Tibial nerve (tissue), 4 donors: ENCODE data around the gene EPSTI1. TPM values are rescaled to one million over a fixed set of nuclear protein-coding genes. Genes with fewer than 3 reads are reported as not detected.
A peak's percentile ranks its signal among the peaks of the same experiment; 100 is the strongest.
"Not testable (repeated sequence)": the region's sequence is repeated elsewhere in the genome, so short reads cannot be mapped to it uniquely, and the experiment has no call there.

Experiments used
- DNase-seq, 2 donors: peaks; one replicate each; pipeline ENCODE4 v3.0.0-alpha.2; 2019; ENCODE audit warnings: low spot score in 2 of 2
- H3K27ac ChIP-seq, 4 donors: fragments of 200-600 bp; sonication (generic) in 3 of 4; one replicate each; pipeline ENCODE4 v1.5.1; 2017 to 2019; ENCODE audit warnings: mild to moderate bottlenecking in 1 of 4
- H3K27me3 ChIP-seq, 2 donors: fragments of 200-600 bp; sonication (generic) in 1 of 2; one replicate each; pipeline versions ENCODE4 v1.5.1 to v1.6.0; 2017 to 2019
- H3K36me3 ChIP-seq, 3 donors: fragments of 200-600 bp; sonication (generic); one replicate each; pipeline ENCODE4 v1.5.1; 2018 to 2019
- H3K4me1 ChIP-seq, 4 donors: fragments of 200-600 bp; sonication (generic) in 3 of 4; one replicate each; pipeline ENCODE4 v1.5.1; 2017 to 2019
- H3K4me3 ChIP-seq, 4 donors: fragments of 200-600 bp; sonication (generic) in 3 of 4; one replicate each; pipeline ENCODE4 v1.5.1; 2017 to 2019; ENCODE audit warnings: mild to moderate bottlenecking in 1 of 4, moderate library complexity in 1 of 4
- H3K9me3 ChIP-seq, 4 donors: fragments of 200-600 bp; sonication (generic) in 3 of 4; one replicate each; pipeline ENCODE4 v1.5.1; 2017 to 2019
- EP300 ChIP-seq, 2 donors: sonication (generic); formaldehyde crosslinking; IDR thresholded peaks; one replicate each; pipeline ENCODE4 v1.6.1; 2017; ENCODE audit warnings: antibody characterized with exemption in 2 of 2, mild to moderate bottlenecking in 1 of 2
- POLR2A ChIP-seq, 2 donors: fragments of 450-650 bp; IDR thresholded peaks; one replicate each; pipeline ENCODE4 v1.6.1; 2017; ENCODE audit warnings: antibody characterized with exemption in 2 of 2, mild to moderate bottlenecking in 2 of 2, moderate library complexity in 2 of 2
- WGBS, 2 donors: methylation state at CpG; one replicate each; pipeline ENCODE4 v1.1.5; 2018; 5-methylcytosine and 5-hydroxymethylcytosine counted together
- total RNA-seq, 4 donors: library from RNA; depleted of rRNA; stranded (reverse); fragments of >200 nt; gene quantifications; one replicate each; pipeline ENCODE4 v1.1.0, GENCODE V29; 2016
- TF ChIP-seq, protein P1 (sequence below), 5 experiments: fragments of 200-600 bp in 3 of 5; fragments of 450-650 bp in 2 of 5; sonication (generic) in 3 of 5; IDR thresholded peaks; one replicate each; pipeline ENCODE4 v1.5.1; 2016 to 2019; ENCODE audit warnings: antibody characterized with exemption in 5 of 5, mild to moderate bottlenecking in 3 of 5, moderate library complexity in 2 of 5

Gene EPSTI1
- 10 to 100 TPM in 1 of 4 donors, 1 to 10 TPM in 3; 1.4 to 16.8 (median 3.3) TPM for total RNA-seq

DNA sequence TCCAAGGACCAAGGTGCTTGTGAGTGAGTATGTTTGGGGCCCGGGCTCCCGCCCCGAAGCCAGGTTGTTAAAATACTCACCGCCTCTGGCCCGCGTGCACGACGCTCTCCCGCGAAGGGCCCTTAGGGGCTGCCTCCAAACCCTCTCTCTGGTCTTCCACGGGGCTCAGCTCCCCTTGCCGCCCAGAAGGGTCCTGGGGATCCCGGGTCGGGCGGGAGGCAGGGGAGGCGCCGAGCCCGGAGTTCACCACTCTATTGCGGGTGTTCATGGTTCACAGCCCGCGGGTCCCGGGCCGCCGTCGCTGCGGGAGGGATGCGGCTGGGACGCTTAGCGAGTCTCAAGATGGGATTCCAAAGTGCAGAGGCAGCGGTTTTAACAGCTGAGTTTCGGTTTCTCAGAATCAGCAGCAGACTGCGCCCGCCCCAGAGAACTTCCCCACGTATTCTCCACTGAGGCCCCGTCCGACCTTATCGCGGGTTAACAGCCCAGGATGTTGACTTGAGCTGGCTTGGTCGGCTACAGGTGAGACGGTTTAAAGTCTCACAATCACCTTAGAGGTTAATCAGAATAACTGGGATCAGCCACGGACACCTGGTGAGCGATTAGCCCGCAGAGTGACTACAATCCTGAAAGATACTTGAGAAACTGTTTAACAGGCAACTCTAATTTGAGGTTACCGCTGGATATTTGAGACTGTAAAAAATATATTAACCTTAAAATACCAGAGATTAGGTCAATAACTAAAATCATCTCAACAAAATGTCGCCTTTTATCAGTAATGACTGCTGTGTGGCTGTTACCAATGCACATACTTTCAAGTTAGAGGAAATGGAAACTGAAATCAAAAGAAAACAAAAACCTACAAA lies at the start of gene EPSTI1:
EPSTI1 (minus strand) TSS at position 344 of the 866 bp plus-strand sequence; CDS start at position 268, 76 bp downstream.
- TF ChIP-seq, protein P1, sequence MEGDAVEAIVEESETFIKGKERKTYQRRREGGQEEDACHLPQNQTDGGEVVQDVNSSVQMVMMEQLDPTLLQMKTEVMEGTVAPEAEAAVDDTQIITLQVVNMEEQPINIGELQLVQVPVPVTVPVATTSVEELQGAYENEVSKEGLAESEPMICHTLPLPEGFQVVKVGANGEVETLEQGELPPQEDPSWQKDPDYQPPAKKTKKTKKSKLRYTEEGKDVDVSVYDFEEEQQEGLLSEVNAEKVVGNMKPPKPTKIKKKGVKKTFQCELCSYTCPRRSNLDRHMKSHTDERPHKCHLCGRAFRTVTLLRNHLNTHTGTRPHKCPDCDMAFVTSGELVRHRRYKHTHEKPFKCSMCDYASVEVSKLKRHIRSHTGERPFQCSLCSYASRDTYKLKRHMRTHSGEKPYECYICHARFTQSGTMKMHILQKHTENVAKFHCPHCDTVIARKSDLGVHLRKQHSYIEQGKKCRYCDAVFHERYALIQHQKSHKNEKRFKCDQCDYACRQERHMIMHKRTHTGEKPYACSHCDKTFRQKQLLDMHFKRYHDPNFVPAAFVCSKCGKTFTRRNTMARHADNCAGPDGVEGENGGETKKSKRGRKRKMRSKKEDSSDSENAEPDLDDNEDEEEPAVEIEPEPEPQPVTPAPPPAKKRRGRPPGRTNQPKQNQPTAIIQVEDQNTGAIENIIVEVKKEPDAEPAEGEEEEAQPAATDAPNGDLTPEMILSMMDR (IDR thresholded peaks at IDR 0.05): no peak
- peak; percentile 12 to 40 for TF ChIP-seq POLR2A (IDR thresholded peaks at IDR 0.05)
- peak in 1 of 2 donors; percentile 45 for TF ChIP-seq EP300 (IDR thresholded peaks at IDR 0.05)
- 7 to 8% methylated on average over 28 to 35 of the region's 45 CpGs for WGBS, 2 donors
- Histone ChIP-seq H3K27me3 (no peaks in the 10 kb centered on the region), H3K9me3 (no peaks in the 10 kb centered on the region), H3K4me1 (peaks cover 0 to 24% (median 18%) of the 10 kb centered on the region in 4 donors), H3K4me3 (peak within 1 kb of the TSS; percentile 41 to 64 (median 60)), H3K27ac (peak within 1 kb of the TSS; percentile 11 to 87 (median 68)), H3K36me3 (no peaks in the 10 kb centered on the region)
- DNase-seq: peak; percentile 27 to 61

DNA sequence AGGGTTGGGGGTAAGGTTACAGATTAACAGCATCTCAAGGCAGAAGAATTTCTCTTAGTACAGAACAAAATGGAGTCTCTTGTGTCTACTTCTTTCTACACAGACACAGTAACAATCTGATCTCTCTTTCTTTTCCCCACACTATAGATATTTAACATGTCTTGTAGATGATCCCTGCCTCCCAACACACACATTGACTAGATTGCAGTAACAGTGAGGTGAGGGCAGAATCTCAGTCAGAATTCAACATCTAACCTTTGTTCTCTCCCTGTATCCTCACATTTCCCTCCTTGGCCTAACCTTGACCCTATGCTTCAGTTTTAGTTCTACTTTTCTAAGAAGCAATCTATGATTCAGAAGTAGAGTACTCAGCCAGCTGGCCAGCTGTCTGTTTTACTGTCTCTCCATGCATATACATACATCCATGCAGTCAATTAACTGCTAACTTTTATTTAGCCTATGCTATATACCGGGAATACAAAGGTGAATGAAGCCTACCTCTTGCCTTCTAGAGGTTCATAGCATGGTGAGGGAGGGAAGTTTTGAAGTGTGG lies 49.4 kb upstream of the EPSTI1 start:
- WGBS, 2 donors: 73 to 82% methylated on average over 1 of the region's 1 CpG
- TF ChIP-seq EP300 (IDR thresholded peaks at IDR 0.05) (no peak), POLR2A (IDR thresholded peaks at IDR 0.05) (no peak)
- TF ChIP-seq, protein P1 (IDR thresholded peaks at IDR 0.05): no peak
- no peaks in the 10 kb centered on the region for H3K9me3 ChIP-seq

GRCh38 chr13:43040581-43041368 lies 48.7 kb upstream of the EPSTI1 start:
- H3K4me3 ChIP-seq, H3K9me3 ChIP-seq, H3K27ac ChIP-seq, H3K27me3 ChIP-seq, H3K36me3 ChIP-seq, DNase-seq: not testable (repeated sequence)
- peaks cover 0 to 25% (median 4%) of the 10 kb centered on the region in 4 donors for H3K4me1 ChIP-seq
- WGBS, 2 donors: 89 to 94% methylated on average over 13 of the region's 13 CpGs

More for the DNA sequence above, 49.4 kb upstream of the EPSTI1 start:
- Histone ChIP-seq H3K27ac (no peak overlapping the region), H3K4me1 (peaks cover 0 to 27% (median 6%) of the 10 kb centered on the region in 4 donors), H3K4me3 (no peak overlapping the region), H3K36me3 (peaks cover 0 to 2% (median 0%) of the 10 kb centered on the region in 3 donors), H3K27me3 (no peaks in the 10 kb centered on the region)
- DNase-seq: no peak

GRCh38 chr13:43039966-43040365 lies 47.9 kb upstream of the EPSTI1 start:
- Histone ChIP-seq H3K27me3 (no peaks in the 10 kb centered on the region), H3K4me3 (no peak overlapping the region), H3K9me3 (no peaks in the 10 kb centered on the region), H3K27ac (no peak overlapping the region), H3K36me3 (no peaks in the 10 kb centered on the region), H3K4me1 (peaks cover 0 to 17% (median 2%) of the 10 kb centered on the region in 4 donors)
- TF ChIP-seq POLR2A (IDR thresholded peaks at IDR 0.05): no peak
- TF ChIP-seq EP300 (IDR thresholded peaks at IDR 0.05): no peak
- TF ChIP-seq, protein P1 (IDR thresholded peaks at IDR 0.05): no peak
- 95 to 96% methylated on average over 2 of the region's 2 CpGs for WGBS, 2 donors
- no peak for DNase-seq
